Adrenal gland (tissue), 12 donors: ENCODE results near the gene ABCC4. TPM values are rescaled to one million over a fixed set of nuclear protein-coding genes. Genes with fewer than 3 reads are reported as not detected.

Experiments
- DNase-seq, 7 donors: peaks; one replicate each; pipeline ENCODE4 v3.0.0-alpha.2; 2019 to 2020
- H3K27ac ChIP-seq, 5 donors: fragments of 200-600 bp; sonication (generic) in 4 of 5; 1 replicate in 3 of 5; 2 replicates in 2 of 5; pipeline versions ENCODE4 v1.5.1 to v1.8.0; 2016 to 2020; ENCODE audit warnings: mild to moderate bottlenecking in 1 of 5
- H3K27me3 ChIP-seq: fragments of 200-600 bp; 2 replicates; pipeline ENCODE4 v1.8.0; 2021
- H3K36me3 ChIP-seq, 2 donors: fragments of 200-600 bp; replicated peaks in 1 of 2; 1 replicate in 1 of 2; 2 replicates in 1 of 2; pipeline versions ENCODE4 v1.5.1 to v1.8.0; 2018 to 2022
- H3K4me1 ChIP-seq, 2 donors: fragments of 200-600 bp; replicated peaks in 1 of 2; 1 replicate in 1 of 2; 2 replicates in 1 of 2; pipeline versions ENCODE4 v1.5.1 to v1.8.0; 2018 to 2021
- H3K4me3 ChIP-seq, 4 donors: fragments of 200-600 bp; sonication (generic) in 3 of 4; one replicate each; pipeline ENCODE4 v1.5.1; 2016 to 2018
- H3K9me3 ChIP-seq, 3 donors: fragments of 200-600 bp; sonication (generic) in 1 of 3; replicated peaks in 1 of 3; 1 replicate in 2 of 3; 2 replicates in 1 of 3; pipeline versions ENCODE4 v1.5.1 to v1.8.0; 2016 to 2021
- CTCF ChIP-seq, 6 experiments: fragments of 450-650 bp in 4 of 6; fragments of 200-600 bp in 2 of 6; sonication (generic) in 1 of 6; IDR thresholded peaks; 1 replicate in 5 of 6; 2 replicates in 1 of 6; pipeline versions ENCODE4 v1.5.1 to v1.8.0; 2016 to 2021; ENCODE audit warnings: antibody characterized with exemption in 6 of 6, mild to moderate bottlenecking in 2 of 6, moderate library complexity in 1 of 6
- POLR2A ChIP-seq, 2 donors: fragments of 450-650 bp; IDR thresholded peaks; one replicate each; pipeline ENCODE4 v1.6.1; 2017; ENCODE audit warnings: antibody characterized with exemption in 2 of 2, mild to moderate bottlenecking in 2 of 2, moderate library complexity in 1 of 2
- WGBS, 4 donors: extraction: QIAGEN DNeasy Blood & Tissue Kit in 2 of 4; methylation state at CpG; one replicate each; pipeline versions ENCODE4 v1.1.5 to v1.1.7; 2013 to 2017; 5-methylcytosine and 5-hydroxymethylcytosine counted together
- intact Hi-C, 2 donors: fragments of 100-400 bp; cut with DNase I; formaldehyde crosslinking; loops; one replicate each; pipeline versions ENCODE4 v1.14.1 to v1.15.0; 2022 to 2023
- polyA plus RNA-seq, 3 donors: library from polyadenylated mRNA; stranded (reverse); fragments of 200-250 nt in 2 of 3; fragments of 350-450 nt in 1 of 3; fragmentation: Illumina TruSeq in 1 of 3; extraction: RNeasy Lipid Tissue Mini Kit (QIAGEN cat#74804) in 1 of 3; gene quantifications; one replicate each; pipeline ENCODE4 v1.2.3, GENCODE V29; 2013 to 2014
- total RNA-seq, 9 donors: library from RNA; depleted of rRNA in 4 of 9; stranded (reverse); fragments of >200 nt in 4 of 9; fragments of 120-200 nt in 1 of 9; fragmentation: NEBNext Ultra II Directional in 1 of 9; extraction: Animal tissue kit (Norgen Biotek cat#: 25700) in 1 of 9; gene quantifications; one replicate each; pipeline versions ENCODE4 v1.1.0 to v1.2.4, GENCODE V29; 2013 to 2023
- donor health status: healthy with polysubstance abuse.
- donor health status: Bipolar disorder and iron deficiency.
- donor health status: DM: yes; HTN: yes; CAD: no.
- donor health status: DM: no; HTN: no; CAD: no.
- donor health status: DM: no; HTN: no; CAD: no.
- donor health status: DM: yes; HTN: yes; CAD: no.

The ABCC4 gene
- total and polyA plus RNA-seq, 12 donors: 0.56 to 6.6 (median 3.4) TPM

GRCh38 chr13:95258098-95258497 lies 43.2 kb downstream of the ABCC4 start:
- Histone ChIP-seq H3K36me3 (no peaks in the 10 kb centered on the region), H3K27ac (no peak overlapping the region), H3K4me3 (no peak overlapping the region), H3K9me3 (no peaks in the 10 kb centered on the region), H3K27me3 (no peaks in the 10 kb centered on the region), H3K4me1 (no peaks in the 10 kb centered on the region)
- TF ChIP-seq POLR2A (IDR thresholded peaks at IDR 0.05) (no peak), CTCF (IDR thresholded peaks at IDR 0.05) (no peak)
- 83 to 96% (median 94%) methylated on average over 5 of the region's 5 CpGs for WGBS, 4 donors
- no peak for DNase-seq
- intact Hi-C loops: no loop called here

GRCh38 chr13:95256091-95256490 lies 45.2 kb downstream of the ABCC4 start:
- intact Hi-C loops: no loop called here
- TF ChIP-seq POLR2A (IDR thresholded peaks at IDR 0.05): no peak
- no peak for TF ChIP-seq CTCF (IDR thresholded peaks at IDR 0.05)
- DNase-seq: no peak
- H3K4me1 ChIP-seq: no peaks in the 10 kb centered on the region
- H3K9me3 ChIP-seq: no peaks in the 10 kb centered on the region
- no peak overlapping the region for H3K4me3 ChIP-seq
- H3K36me3 ChIP-seq: no peaks in the 10 kb centered on the region
- H3K27ac ChIP-seq: no peak overlapping the region
- no peaks in the 10 kb centered on the region for H3K27me3 ChIP-seq
- 85 to 93% (median 89%) methylated on average over 6 to 7 of the region's 7 CpGs for WGBS, 4 donors

- TF ChIP-seq POLR2A (IDR thresholded peaks at IDR 0.05) (no peak), CTCF (IDR thresholded peaks at IDR 0.05) (no peak)
- WGBS, 4 donors: 90 to 95% (median 92%) methylated on average over 13 of the region's 13 CpGs
- Histone ChIP-seq H3K9me3 (no peaks in the 10 kb centered on the region), H3K4me1 (no peaks in the 10 kb centered on the region), H3K27ac (no peak overlapping the region), H3K4me3 (no peak overlapping the region), H3K36me3 (no peaks in the 10 kb centered on the region), H3K27me3 (no peaks in the 10 kb centered on the region)
- intact Hi-C loops: no loop called here
- no peak for DNase-seq
These were observed 46.0 kb downstream of the ABCC4 start for GRCh38 chr13:95255072-95255732.

GRCh38 chr13:95254339-95254738 lies 46.9 kb downstream of the ABCC4 start:
- Histone ChIP-seq H3K9me3 (no peaks in the 10 kb centered on the region), H3K36me3 (no peaks in the 10 kb centered on the region), H3K4me1 (no peaks in the 10 kb centered on the region), H3K27ac (no peak overlapping the region), H3K27me3 (no peaks in the 10 kb centered on the region), H3K4me3 (no peak overlapping the region)
- intact Hi-C loops: no loop called here
- TF ChIP-seq CTCF (IDR thresholded peaks at IDR 0.05): no peak
- WGBS, 4 donors: 52 to 96% (median 84%) methylated on average over 1 of the region's 1 CpG
- no peak for DNase-seq
